ACHN (cell line): ENCODE measurements around the gene SPECC1.
"Not testable (repeated sequence)": the region's sequence is repeated elsewhere in the genome, so short reads cannot be mapped to it uniquely, and the experiment has no call there.

ENCODE experiments used
- DNase-seq: peaks from one replicate; pipeline ENCODE4 v3.0.0-alpha.2; 2015
- in situ Hi-C: cut with HindIII; loops from 2 replicates; pipeline ENCODE4 v1.10.0; 2017; ENCODE audit warnings: low sequenced_read_pairs, low pct_ligation_motif_present, low pct_unique_long_range_greater_than_20kb

The SPECC1 gene

GRCh38 chr17:20262226-20263114 lies 253.3 kb downstream of the SPECC1 start:
- no peak for DNase-seq
- in situ Hi-C loops, result no loop called here

- DNase-seq, in situ Hi-C loops: not testable (repeated sequence)
Measured at GRCh38 chr17:20263115-20263433, 253.9 kb downstream of the SPECC1 start.

- in situ Hi-C loops, result no loop called here
- no peak for DNase-seq
Measured at GRCh38 chr17:20263595-20263994, 254.4 kb downstream of the SPECC1 start.

DNA sequence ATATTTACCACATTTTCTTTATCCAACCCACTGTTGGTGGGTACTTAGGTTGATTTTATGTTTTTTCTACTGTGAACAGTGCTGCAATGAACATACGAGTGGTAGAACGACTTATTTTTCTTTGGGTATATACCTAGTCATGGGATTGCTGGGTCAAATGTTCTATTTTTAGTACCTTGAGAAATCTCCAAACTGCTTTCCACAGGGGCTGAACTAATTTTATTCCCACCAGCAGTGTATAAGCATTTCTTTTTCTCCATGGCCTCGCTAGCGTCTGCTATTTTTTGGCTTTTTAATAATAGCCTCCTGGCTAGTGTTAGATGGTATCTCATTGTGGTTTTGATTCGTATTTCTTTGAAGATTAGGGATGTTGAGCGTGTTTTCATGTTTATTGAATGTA lies 255.8 kb downstream of the SPECC1 start:
- DNase-seq, result no peak
- in situ Hi-C loops, result no loop called here

GRCh38 chr17:20266806-20267458 lies 257.8 kb downstream of the SPECC1 start:
- in situ Hi-C loops, result no loop called here
- DNase-seq, result peak; percentile 28

DNA sequence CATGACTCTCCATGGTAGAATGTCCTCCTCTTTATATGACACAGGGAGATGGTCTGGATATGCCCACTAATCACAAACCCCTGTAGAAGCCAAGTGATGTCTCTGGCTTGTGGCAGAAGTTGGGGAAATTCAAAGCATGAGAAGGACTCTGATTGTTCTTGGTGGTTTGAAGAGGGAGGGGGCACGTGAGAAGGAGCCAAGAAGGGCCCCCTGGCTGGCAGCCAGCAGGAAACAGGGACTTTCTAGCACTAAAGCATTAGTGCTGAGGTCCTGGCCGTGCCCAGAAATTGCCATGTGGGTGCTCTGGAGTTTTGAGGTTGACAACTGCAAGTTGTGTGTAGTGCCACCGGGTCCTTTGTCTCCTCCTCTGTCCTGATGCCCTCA lies 258.3 kb downstream of the SPECC1 start:
- DNase-seq, result no peak
- in situ Hi-C loops, result no loop called here

DNA sequence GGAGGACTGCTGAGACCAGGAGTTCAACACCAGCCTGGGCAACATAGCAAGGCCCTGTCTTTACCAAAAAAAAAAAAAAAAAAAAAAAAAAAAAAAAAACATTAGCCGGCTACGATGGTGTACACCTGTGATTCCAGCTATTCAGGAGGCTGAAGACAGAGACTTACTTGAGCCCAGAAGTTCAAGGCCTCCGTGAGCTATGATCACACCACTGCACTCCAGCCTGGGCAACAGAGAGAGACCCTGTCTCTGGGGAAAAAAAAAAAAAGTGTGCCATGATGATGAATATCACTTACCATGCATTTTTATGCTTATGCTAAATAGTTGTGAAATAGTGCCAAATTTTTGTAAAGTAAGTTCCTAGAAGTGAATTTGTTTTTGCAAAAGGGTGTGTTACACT lies 261.2 kb downstream of the SPECC1 start:
- no peak for DNase-seq
- in situ Hi-C loops, result no loop called here

DNA sequence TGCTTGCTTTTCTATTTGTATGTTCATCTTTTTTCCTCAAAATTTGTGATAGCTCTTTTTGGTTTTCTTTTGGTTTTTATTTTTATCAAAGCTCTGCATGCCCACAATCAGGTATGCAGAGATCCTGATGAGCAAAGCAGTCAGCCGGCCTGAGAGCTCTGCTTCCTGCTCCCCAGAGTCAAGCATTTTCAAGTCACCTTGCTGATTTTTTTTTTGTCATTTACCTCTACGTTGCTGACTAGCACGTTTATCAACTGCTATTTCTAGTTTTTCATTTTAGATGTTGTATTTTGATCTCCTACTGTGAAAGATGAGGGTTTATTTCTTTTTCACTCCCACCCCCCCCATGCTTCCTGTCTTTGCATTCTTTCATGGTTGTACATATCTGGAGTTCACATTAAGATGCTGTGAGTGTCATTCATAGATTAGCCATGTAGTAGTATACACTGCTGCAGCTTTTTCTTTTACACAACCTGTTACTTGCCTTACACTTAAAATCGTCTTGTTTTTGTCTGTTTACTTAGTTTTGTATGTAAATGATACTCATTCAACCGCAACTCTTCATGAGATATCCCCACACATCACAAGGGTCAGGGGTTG lies 262.0 kb downstream of the SPECC1 start:
- DNase-seq, result no peak
- in situ Hi-C loops, result no loop called here

GRCh38 chr17:20273741-20274500 lies 264.8 kb downstream of the SPECC1 start:
- in situ Hi-C loops, result no loop called here
- DNase-seq, result no peak

GRCh38 chr17:20275653-20276052 lies 266.5 kb downstream of the SPECC1 start:
- DNase-seq, result no peak
- in situ Hi-C loops, result no loop called here

DNA sequence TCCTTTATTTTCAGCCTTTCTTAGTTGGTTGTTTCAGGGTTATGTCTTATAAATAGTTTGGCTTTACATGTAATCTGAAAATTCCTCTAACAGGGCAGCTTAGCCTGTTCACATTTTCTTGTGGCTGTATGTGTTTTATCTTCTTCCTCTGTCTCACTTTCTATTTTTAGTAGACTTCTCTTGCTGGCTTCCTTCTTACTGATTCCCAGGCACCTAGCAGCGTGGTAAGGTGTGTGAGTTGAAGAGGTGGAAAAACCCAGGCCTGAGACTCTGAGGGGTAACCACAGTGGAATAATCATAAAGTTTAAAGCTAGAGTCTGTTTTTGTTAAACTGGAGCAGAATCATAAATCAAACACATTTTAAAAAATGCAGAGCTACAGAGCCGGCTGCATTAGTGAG lies 267.3 kb downstream of the SPECC1 start:
- no peak for DNase-seq
- in situ Hi-C loops, result no loop called here

DNA sequence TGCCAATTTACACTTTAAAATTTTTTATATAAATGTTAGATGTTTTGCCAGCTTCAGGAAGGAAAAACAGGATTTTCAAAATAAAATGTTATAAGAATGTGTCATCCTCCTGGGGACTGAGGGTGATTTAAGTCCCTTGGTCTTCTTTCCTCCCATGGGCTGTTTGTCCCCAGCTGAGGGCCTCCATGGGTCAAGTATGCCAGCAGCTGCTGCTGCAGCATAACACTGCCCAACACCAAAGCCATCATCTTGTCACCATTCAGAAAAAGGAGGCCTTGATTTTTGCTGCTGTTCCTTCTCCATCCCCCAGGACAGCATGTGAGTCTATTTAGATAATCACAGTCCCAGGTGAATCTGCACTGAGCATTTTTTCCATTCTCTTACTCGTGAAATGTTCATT lies 269.6 kb downstream of the SPECC1 start:
- DNase-seq, result no peak
- in situ Hi-C loops, result no loop called here

DNA sequence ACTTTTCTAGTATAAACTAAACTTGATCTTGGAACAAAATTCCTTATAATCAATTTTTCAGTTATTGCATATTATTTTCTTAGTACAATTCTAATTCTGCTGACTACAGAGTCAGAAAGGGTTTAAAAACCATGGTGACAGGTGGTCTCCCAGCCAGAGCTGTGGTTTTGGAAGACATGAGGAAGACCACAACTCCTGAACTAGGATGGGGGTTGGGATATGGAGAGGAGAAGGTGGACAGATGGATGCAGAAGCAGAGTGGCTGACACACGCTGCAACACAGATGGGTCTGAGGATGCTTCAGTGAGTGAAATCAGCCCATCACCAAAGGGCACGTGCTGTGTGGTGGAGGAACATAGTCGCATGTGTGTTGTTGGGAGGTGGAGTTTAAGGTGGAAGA lies 270.5 kb downstream of the SPECC1 start:
- in situ Hi-C loops, result no loop called here
- no peak for DNase-seq

DNA sequence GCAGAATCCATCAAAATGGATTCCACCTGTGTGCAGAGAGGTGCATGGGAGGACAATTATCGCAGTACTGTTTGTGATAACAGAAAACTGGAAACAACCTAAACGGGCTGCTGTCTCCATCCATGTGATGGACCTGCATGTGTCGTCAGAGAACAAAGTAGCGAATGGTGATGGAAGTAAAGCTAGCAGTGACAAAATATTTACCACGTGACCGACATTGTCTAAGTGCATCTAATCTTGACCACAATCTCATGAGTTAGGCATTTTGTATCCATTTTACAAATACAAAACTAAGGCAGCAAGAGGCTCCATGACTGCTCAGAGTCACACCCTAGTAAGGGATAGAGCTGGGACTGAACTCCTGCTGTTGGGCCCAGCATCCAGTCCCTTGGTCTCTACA lies 270.9 kb downstream of the SPECC1 start:
- no peak for DNase-seq
- in situ Hi-C loops, result no loop called here

- DNase-seq, result no peak
Measured at GRCh38 chr17:20280851-20281250, 271.7 kb downstream of the SPECC1 start.

GRCh38 chr17:20281860-20282259 lies 272.7 kb downstream of the SPECC1 start:
- in situ Hi-C loops, result no loop called here
- no peak for DNase-seq

More at GRCh38 chr17:20280851-20281250, 271.7 kb downstream of the SPECC1 start:
- in situ Hi-C loops, result no loop called here

DNA sequence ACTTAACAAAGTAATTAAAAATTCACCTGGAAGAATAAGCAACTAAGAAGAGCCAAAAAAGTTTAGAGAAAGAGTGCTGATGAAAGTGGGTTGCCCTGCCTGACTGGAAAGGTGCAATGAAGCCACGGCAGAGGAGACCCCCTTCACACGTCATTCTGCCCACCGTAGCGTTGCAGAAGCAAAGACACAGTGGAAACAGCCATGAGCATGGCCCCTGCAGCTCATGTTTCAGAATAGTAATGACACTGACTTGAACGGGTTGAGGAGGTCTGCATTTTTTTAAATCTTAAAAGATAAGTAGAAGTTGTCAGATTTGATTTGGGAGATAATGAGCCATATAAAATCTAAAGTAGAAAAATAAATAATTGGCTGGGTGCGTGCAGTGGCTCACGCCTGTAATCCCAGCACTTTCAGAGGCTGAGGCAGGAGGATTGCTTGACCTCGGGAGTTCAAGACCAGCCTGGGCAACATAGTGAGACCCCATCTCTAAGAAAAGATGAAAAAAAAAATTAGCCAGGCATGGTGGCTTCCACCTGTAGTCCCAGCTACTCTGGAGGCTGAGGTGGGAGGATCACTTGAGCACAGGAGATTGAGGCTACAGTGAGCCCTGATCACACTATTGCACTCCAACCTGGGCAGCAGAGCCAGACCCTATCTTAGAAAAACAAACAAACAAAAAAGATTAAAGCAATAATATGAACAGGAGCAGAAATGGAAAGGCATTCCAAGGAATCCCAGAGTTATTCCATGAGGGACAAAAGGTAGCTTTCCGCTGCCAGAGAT lies 273.6 kb downstream of the SPECC1 start:
- DNase-seq, result no peak
- in situ Hi-C loops, result no loop called here

- in situ Hi-C loops, result no loop called here
- DNase-seq, result peak; percentile 24
Measured at GRCh38 chr17:20284022-20284421, 274.9 kb downstream of the SPECC1 start.
